Keratinocyte (primary cell): ENCODE data around the gene CREB5.

Experiments
- EZH2 ChIP-seq: IDR thresholded peaks from one replicate; pipeline ENCODE4 v1.6.1; 2012; ENCODE audit warnings: inconsistent platforms, mild to moderate bottlenecking, low read length, moderate library complexity
- TF ChIP-seq, protein P1 (sequence below), 3 experiments: IDR thresholded peaks in 1 of 3; conservative IDR thresholded peaks in 1 of 3; optimal IDR thresholded peaks in 1 of 3; 2 replicates in 2 of 3; 3 replicates in 1 of 3; pipeline versions ENCODE3 to v1.5.1; 2011; ENCODE audit warnings: low read length in 3 of 3, mild to moderate bottlenecking in 3 of 3, moderate library complexity in 2 of 3, control low read depth in 1 of 3, inconsistent platforms in 1 of 3; ENCODE audit not compliant: insufficient read depth in 2 of 3; ENCODE audit errors: extremely low read depth in 1 of 3

DNA sequence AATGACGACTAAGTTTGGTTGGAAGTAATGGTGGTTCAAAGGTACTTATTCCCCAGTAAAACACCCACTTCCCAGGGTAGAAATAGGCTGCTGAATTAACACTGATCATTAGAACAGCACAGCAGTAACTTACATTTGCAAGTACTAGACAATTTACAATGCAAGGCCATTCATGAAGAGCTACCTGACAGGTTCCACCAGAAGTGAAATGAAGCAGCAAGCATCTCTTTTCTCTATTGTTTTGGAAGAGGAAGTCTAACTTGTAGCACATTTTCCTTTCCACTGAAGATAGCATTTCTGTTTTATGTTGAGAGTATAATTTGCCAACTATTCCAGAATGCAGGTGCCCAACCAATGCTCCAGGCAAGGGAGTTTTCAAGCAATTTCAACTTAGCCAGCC is 145.9 kb downstream of the CREB5 start:
- TF ChIP-seq, protein P1, sequence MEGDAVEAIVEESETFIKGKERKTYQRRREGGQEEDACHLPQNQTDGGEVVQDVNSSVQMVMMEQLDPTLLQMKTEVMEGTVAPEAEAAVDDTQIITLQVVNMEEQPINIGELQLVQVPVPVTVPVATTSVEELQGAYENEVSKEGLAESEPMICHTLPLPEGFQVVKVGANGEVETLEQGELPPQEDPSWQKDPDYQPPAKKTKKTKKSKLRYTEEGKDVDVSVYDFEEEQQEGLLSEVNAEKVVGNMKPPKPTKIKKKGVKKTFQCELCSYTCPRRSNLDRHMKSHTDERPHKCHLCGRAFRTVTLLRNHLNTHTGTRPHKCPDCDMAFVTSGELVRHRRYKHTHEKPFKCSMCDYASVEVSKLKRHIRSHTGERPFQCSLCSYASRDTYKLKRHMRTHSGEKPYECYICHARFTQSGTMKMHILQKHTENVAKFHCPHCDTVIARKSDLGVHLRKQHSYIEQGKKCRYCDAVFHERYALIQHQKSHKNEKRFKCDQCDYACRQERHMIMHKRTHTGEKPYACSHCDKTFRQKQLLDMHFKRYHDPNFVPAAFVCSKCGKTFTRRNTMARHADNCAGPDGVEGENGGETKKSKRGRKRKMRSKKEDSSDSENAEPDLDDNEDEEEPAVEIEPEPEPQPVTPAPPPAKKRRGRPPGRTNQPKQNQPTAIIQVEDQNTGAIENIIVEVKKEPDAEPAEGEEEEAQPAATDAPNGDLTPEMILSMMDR (optimal IDR thresholded peaks at IDR 0.05 in 1 of 3, IDR thresholded peaks at IDR 0.05 in 1 of 3, conservative IDR thresholded peaks at IDR 0.05 in 1 of 3; ENCODE audit: extremely low read depth in 1 of 3, insufficient read depth in 2 of 3, low read length in 3 of 3) = no peak
- TF ChIP-seq EZH2 = no peak
